OCI-LY1 (cell line): ENCODE results near the gene PAX5.

Experiments used
- EZH2 ChIP-seq: fragments of 200-600 bp; sonication (generic), shearing (Covaris generic); IDR thresholded peaks from 2 replicates; pipeline ENCODE4 v1.8.0; 2017; ENCODE audit warnings: borderline replicate concordance, mixed run types, mild to moderate bottlenecking, antibody characterized with exemption, low read length, moderate library complexity, mixed read lengths
- TF ChIP-seq, protein P1 (sequence below): fragments of 200-600 bp; sonication (generic), shearing (Covaris generic); IDR thresholded peaks from 2 replicates; pipeline ENCODE4 v1.5.1; 2017; ENCODE audit warnings: mild to moderate bottlenecking, antibody characterized with exemption, low read length, moderate library complexity, mixed read lengths

DNA sequence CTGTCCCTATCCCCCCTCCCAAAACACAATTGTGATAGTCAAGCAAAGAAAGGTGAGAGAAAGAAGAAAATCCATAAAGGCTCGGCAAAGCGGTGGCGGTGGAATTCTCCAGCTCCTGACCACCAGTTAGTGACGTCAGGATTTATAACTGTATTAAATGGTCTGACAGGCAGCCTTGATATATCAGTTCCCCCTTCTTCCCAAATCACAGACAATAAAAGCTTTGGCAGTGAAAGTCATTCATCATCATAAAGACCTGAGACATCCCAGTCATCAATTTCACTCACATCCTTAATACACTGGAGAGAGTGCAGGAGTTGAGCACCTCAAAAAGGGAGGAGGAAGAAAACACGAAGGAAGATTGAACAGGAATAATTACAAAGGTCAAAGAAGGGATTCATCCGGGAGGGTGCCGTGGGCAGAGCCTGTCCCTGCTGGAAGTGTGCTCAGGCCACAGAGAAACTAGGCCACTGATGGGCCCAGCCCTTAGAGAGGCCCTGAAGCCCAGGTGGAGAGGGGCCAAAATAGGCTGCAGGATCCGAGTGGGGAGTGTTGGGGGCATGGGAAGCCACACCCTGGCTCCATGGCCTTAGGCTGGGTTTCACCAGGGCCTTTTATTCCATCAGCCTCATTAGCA lies 131.9 kb downstream of the PAX5 start:
- no peak for TF ChIP-seq EZH2
- TF ChIP-seq, protein P1, sequence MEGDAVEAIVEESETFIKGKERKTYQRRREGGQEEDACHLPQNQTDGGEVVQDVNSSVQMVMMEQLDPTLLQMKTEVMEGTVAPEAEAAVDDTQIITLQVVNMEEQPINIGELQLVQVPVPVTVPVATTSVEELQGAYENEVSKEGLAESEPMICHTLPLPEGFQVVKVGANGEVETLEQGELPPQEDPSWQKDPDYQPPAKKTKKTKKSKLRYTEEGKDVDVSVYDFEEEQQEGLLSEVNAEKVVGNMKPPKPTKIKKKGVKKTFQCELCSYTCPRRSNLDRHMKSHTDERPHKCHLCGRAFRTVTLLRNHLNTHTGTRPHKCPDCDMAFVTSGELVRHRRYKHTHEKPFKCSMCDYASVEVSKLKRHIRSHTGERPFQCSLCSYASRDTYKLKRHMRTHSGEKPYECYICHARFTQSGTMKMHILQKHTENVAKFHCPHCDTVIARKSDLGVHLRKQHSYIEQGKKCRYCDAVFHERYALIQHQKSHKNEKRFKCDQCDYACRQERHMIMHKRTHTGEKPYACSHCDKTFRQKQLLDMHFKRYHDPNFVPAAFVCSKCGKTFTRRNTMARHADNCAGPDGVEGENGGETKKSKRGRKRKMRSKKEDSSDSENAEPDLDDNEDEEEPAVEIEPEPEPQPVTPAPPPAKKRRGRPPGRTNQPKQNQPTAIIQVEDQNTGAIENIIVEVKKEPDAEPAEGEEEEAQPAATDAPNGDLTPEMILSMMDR = no peak
